ENCODE results near the gene GSTO2.

GSTO2 gene

DNA sequence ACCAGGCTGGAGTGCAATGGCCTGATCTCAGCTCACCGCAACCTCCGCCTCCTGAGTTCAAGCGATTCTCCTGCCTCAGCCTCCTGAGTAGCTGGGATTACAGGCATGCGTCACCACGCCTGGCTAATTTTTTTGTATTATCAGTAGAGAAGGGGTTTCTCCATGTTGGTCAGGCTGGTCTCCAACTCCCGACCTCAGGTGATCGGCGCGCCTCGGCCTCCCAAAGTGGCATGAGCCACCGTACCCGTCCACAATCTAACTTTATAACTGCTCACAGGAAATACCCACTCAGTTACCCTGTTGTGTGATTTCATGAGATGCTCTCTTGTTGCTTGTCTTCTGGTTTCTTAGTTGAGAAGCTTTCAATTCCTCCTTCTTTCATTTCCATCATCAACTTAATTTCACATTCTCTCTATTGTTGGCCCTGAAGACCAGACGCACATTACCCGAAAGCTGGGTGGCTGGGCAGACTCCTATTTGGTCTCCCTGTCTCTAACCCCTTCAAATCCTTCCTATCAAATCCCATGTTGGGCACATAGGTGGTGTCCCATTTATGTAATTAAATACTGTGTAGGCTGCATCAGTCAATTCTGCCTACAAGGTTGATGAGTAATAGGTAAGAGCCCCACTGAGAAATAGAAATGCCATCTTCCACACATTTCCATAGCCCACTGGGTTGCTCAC is 1.1 kb upstream of the GSTO2 start:
- no peak for DNase-seq (ENCODE audit: low read depth in 2 of 2)
- peak overlapping the region; percentile 58 to 78 for H3K4me3 ChIP-seq (replicated peaks in 1 of 2; ENCODE audit: low read depth in 2 of 2, low read length in 2 of 2)
- TF ChIP-seq, protein P1, sequence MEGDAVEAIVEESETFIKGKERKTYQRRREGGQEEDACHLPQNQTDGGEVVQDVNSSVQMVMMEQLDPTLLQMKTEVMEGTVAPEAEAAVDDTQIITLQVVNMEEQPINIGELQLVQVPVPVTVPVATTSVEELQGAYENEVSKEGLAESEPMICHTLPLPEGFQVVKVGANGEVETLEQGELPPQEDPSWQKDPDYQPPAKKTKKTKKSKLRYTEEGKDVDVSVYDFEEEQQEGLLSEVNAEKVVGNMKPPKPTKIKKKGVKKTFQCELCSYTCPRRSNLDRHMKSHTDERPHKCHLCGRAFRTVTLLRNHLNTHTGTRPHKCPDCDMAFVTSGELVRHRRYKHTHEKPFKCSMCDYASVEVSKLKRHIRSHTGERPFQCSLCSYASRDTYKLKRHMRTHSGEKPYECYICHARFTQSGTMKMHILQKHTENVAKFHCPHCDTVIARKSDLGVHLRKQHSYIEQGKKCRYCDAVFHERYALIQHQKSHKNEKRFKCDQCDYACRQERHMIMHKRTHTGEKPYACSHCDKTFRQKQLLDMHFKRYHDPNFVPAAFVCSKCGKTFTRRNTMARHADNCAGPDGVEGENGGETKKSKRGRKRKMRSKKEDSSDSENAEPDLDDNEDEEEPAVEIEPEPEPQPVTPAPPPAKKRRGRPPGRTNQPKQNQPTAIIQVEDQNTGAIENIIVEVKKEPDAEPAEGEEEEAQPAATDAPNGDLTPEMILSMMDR (IDR thresholded peaks at IDR 0.05; ENCODE audit: low read depth, low read length) = no peak

GRCh38 chr10:104268405-104268712 is 625 bp upstream of the GSTO2 start:
- peak overlapping the region; percentile 58 to 78 for H3K4me3 ChIP-seq (replicated peaks in 1 of 2; ENCODE audit: low read depth in 2 of 2, low read length in 2 of 2)
- DNase-seq (ENCODE audit: low read depth in 2 of 2) = peak; percentile 20 to 31
- TF ChIP-seq, protein P1 (IDR thresholded peaks at IDR 0.05; ENCODE audit: low read depth, low read length) = no peak

DNA sequence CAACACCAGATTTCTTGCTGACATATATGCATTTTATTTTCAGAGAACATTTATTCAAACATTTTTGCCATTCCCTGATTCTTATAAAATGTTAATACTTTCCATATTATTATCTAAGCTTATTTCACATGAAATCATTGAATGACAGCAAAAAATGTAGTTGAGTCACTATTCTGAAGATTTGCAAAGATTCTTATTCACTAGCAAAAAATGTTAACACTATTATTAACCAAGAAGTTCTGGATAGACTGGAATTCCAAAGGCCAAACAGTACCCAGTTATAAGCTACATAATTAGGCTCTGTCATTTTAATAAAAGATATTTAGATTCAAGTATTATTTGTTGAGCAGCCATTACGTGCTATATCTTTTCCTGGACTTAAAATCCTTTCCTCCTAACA is 4.3 kb downstream of the GSTO2 start:
- H3K4me3 ChIP-seq (replicated peaks in 1 of 2; ENCODE audit: low read depth in 2 of 2, low read length in 2 of 2) = no peak overlapping the region
- DNase-seq (ENCODE audit: low read depth in 2 of 2) = peak in 1 of 2 donors; percentile 59
- TF ChIP-seq, protein P1 (IDR thresholded peaks at IDR 0.05; ENCODE audit: low read depth, low read length) = no peak

DNA sequence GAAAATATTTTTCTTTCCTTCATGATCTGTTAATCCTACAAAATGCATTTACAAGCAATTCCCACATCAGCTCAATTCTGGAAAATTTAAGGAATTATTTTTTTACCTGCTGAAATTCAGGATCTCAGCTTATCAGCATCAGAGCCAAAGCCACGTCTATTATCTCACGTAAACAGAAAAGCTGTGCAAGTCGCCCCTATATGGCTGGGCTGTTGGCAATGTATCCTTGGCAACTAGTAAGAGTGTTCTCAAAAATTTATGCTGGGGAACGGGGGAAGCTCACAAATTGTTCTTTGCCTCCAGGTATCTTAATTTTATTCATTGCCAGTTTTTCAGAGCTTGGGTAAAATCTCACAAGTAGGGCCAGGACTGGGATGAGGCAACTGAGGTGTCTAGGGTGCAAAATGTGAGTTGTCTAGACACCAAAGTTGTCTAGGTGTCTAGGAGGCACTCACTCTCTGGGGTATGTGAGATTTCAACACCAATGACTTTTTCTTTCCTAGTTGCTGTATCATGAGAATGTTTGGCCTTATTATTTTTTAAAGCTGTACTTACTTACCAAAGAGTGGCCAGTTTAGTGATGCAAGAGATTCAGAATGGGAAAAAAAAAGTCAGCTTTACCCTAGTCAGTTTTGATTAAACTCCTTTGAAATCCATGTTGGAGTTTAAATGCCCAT is 5.1 kb downstream of the GSTO2 start:
- peak overlapping the region in 1 of 2 donors; percentile 38 for H3K4me3 ChIP-seq (replicated peaks in 1 of 2; ENCODE audit: low read depth in 2 of 2, low read length in 2 of 2)
- TF ChIP-seq, protein P1 (IDR thresholded peaks at IDR 0.05; ENCODE audit: low read depth, low read length) = no peak
- DNase-seq (ENCODE audit: low read depth in 2 of 2) = peak; percentile 43 to 80

DNA sequence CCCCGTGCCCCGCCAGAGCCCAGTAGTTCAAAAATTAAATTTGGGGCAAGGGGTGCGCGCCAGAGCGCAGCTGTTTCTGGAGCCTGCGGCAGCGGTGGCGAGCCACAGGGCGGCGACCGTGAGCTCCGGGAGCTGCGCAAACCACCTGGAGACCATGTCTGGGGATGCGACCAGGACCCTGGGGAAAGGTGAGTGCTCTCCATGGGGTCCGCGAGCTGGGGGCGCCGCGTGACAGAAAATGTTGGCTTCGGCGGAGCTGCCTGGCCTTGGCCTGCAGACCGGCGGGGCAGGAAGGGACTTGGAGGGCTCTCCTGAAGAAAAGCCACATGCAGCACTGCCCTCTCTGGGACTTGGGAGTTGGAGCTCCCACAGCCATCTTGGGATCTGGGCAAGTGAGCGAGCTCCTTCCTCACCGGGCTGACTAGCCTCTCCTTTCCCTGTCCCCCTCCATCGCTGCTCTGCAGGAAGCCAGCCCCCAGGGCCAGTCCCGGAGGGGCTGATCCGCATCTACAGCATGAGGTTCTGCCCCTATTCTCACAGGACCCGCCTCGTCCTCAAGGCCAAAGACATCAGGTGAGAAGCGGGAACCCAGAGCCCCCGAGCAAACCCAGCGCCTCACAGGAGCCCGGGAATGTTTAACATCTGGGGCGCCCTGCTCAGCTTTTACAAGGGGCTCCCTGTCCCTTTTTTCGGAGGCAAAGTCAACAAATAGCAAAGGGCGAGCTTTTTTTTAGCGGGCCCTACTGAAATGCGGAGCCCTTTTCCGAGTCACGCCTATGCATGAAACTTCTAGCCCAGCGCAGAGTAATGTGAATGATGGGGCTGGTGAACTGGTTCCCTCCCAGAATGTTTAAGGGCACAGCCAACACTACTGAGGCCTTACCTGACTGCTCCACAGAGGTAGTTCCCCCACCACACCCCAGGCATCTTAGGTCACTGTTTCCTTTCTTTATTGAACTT is 6.1 kb downstream of the GSTO2 start:
- DNase-seq (ENCODE audit: low read depth in 2 of 2) = peak; percentile 46 to 56
- TF ChIP-seq, protein P1 (IDR thresholded peaks at IDR 0.05; ENCODE audit: low read depth, low read length) = peak; percentile 98
- peak overlapping the region; percentile 29 to 38 for H3K4me3 ChIP-seq (replicated peaks in 1 of 2; ENCODE audit: low read depth in 2 of 2, low read length in 2 of 2)

- TF ChIP-seq, protein P1 (IDR thresholded peaks at IDR 0.05; ENCODE audit: low read depth, low read length) = no peak
- DNase-seq (ENCODE audit: low read depth in 2 of 2) = no peak
- no peak overlapping the region for H3K4me3 ChIP-seq (replicated peaks in 1 of 2; ENCODE audit: low read depth in 2 of 2, low read length in 2 of 2)
Measured at GRCh38 chr10:104276192-104276591, 7.2 kb downstream of the GSTO2 start.
